ENCODE data around the gene C9orf50. TPM values are rescaled to one million over a fixed set of nuclear protein-coding genes. Genes with fewer than 3 reads are reported as not detected.
A peak's percentile ranks its signal among the peaks of the same experiment; 100 is the strongest.

Gene C9orf50
- under 1 TPM in 1 of 4 donors, not detected in 3; 0.34 TPM for total RNA-seq

GRCh38 chr9:129620669-129621295, at the start of gene C9orf50:
Gene C9orf50 (minus strand): TSS chr9:129621101. CDS start chr9:129620574, 527 bp downstream.
- Histone ChIP-seq H3K36me3 (no peaks in the 10 kb centered on the region), H3K27me3 (peaks cover 0 to 6% (median 2%) of the 10 kb centered on the region in 4 donors), H3K4me1 (peaks cover 10 to 35% (median 32%) of the 10 kb centered on the region in 4 donors), H3K9me3 (no peaks in the 10 kb centered on the region), H3K27ac (replicated peaks in 1 of 4) (peak within 1 kb of the TSS; percentile 46 to 63 (median 53)), H3K4me3 (peak within 1 kb of the TSS; percentile 62 to 76 (median 64))
- WGBS = 30% methylated on average over 15 of the region's 21 CpGs
- intact Hi-C loops (cut with DNase I) = no loop called here
- TF ChIP-seq EP300 (IDR thresholded peaks at IDR 0.05) (no peak), POLR2AphosphoS5 (IDR thresholded peaks at IDR 0.05) (no peak), CTCF (IDR thresholded peaks at IDR 0.05) (no peak), POLR2A (IDR thresholded peaks at IDR 0.05; ENCODE audit: low read depth) (no peak)
- DNase-seq (ENCODE audit: extremely low spot score) = no peak

GRCh38 chr9:129669946-129670345, 49.0 kb upstream of the C9orf50 start:
- Histone ChIP-seq H3K4me1 (peaks cover 7 to 25% (median 17%) of the 10 kb centered on the region in 4 donors), H3K36me3 (no peaks in the 10 kb centered on the region), H3K27me3 (peaks cover 0 to 37% (median 7%) of the 10 kb centered on the region in 4 donors), H3K27ac (replicated peaks in 1 of 4) (no peak overlapping the region), H3K4me3 (no peak overlapping the region), H3K9me3 (no peaks in the 10 kb centered on the region)
- 90% methylated on average over 13 of the region's 13 CpGs for WGBS
- DNase-seq (ENCODE audit: extremely low spot score) = no peak
- TF ChIP-seq EP300 (IDR thresholded peaks at IDR 0.05) (no peak), POLR2AphosphoS5 (IDR thresholded peaks at IDR 0.05) (no peak), CTCF (IDR thresholded peaks at IDR 0.05) (no peak), POLR2A (IDR thresholded peaks at IDR 0.05; ENCODE audit: low read depth) (no peak)
- intact Hi-C loops (cut with DNase I) = loop anchor here (5.0 kb wide), 1 partner anchor 47 kb away; no protein-coding TSS in a partner anchor

- no peak overlapping the region for H3K4me3 ChIP-seq
- no peak overlapping the region for H3K27ac ChIP-seq (replicated peaks in 1 of 4)
- TF ChIP-seq POLR2A (IDR thresholded peaks at IDR 0.05; ENCODE audit: low read depth) (no peak), CTCF (IDR thresholded peaks at IDR 0.05) (no peak), EP300 (IDR thresholded peaks at IDR 0.05) (no peak), POLR2AphosphoS5 (IDR thresholded peaks at IDR 0.05) (no peak)
- DNase-seq (ENCODE audit: extremely low spot score) = no peak
- H3K4me1 ChIP-seq = peaks cover 8 to 28% (median 22%) of the 10 kb centered on the region in 4 donors
- no peaks in the 10 kb centered on the region for H3K9me3 ChIP-seq
- no peaks in the 10 kb centered on the region for H3K36me3 ChIP-seq
- 66% methylated on average over 17 of the region's 17 CpGs for WGBS
- intact Hi-C loops (cut with DNase I) = loop anchor here (5.0 kb wide), 1 partner anchor 48 kb away; no protein-coding TSS in a partner anchor
- peaks cover 0 to 40% (median 8%) of the 10 kb centered on the region in 4 donors for H3K27me3 ChIP-seq
Observed at GRCh38 chr9:129669141-129669718, 48.3 kb upstream of the C9orf50 start.

- WGBS = 100% methylated on average over 6 of the region's 9 CpGs
Observed at GRCh38 chr9:129667850-129668249, 46.9 kb upstream of the C9orf50 start.

More at GRCh38 chr9:129667850-129668249, 46.9 kb upstream of the C9orf50 start:
- H3K9me3 ChIP-seq = no peaks in the 10 kb centered on the region
- H3K27me3 ChIP-seq = peaks cover 0 to 51% (median 8%) of the 10 kb centered on the region in 4 donors
- no peaks in the 10 kb centered on the region for H3K36me3 ChIP-seq
- DNase-seq (ENCODE audit: extremely low spot score) = no peak
- no peak overlapping the region for H3K27ac ChIP-seq (replicated peaks in 1 of 4)
- TF ChIP-seq POLR2A (IDR thresholded peaks at IDR 0.05; ENCODE audit: low read depth) = no peak
- no peak for TF ChIP-seq CTCF (IDR thresholded peaks at IDR 0.05)
- TF ChIP-seq POLR2AphosphoS5 (IDR thresholded peaks at IDR 0.05) = no peak
- TF ChIP-seq EP300 (IDR thresholded peaks at IDR 0.05) = no peak
- no peak overlapping the region for H3K4me3 ChIP-seq
- H3K4me1 ChIP-seq = peaks cover 8 to 28% (median 22%) of the 10 kb centered on the region in 4 donors
- intact Hi-C loops (cut with DNase I) = loop anchor here (5.0 kb wide), 1 partner anchor 49 kb away; no protein-coding TSS in a partner anchor
